ENCODE measurements around the gene TRMT61A. TPM values are rescaled to one million over a fixed set of nuclear protein-coding genes. Genes with fewer than 3 reads are reported as not detected.

The TRMT61A gene
- total RNA-seq, 1 experiment from 2014 or later = 15.5 TPM

DNA sequence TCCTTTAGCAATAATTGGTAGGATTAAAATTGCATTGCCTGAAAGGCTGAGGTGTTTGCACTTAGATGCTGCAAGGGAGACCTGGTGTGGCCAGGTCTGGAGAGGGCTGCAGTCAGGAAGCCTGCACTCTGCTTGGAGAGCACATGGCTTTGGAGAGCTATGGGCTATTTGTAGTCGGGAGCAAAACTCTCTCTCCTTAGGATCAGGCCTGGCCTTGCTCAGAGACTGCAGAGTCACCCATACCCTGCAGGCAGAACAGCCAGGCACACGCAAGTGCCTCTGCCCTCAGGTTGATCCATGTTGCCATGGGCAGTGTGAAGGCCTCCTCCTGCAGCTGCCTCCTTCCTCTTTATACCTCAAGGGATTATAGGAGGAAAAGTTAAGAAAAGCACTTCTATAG is 33.1 kb upstream of the TRMT61A start:
- ATAC-seq = no peak
- no peaks in the 10 kb centered on the region for H3K27me3 Mint-ChIP-seq (ENCODE audit: low read depth)

DNA sequence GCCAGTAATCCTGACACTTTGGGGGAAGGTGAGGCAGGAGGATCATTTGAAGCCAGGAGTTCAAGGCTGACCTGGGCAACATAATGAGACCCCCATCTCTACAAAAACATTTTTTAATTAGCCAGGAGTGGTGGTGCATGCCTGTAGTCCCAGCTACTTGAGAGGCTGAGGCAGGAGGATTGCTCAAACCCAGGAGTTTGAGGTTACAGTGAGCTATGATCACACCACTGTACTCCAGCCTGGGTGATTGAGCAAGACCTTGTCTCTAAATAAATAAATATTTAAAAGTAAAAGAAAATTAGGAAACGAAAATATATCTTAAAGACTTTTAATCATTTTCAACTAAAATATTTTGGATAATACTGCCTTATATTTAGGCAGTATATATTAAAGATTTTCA is 32.2 kb upstream of the TRMT61A start:
- no peak overlapping the region for H3K27ac Mint-ChIP-seq
- H3K36me3 Mint-ChIP-seq = peaks cover 22% of the 10 kb centered on the region
- no peaks in the 10 kb centered on the region for H3K9me3 Mint-ChIP-seq
- no peak for ATAC-seq
- no peak overlapping the region for H3K4me3 Mint-ChIP-seq
- ChIA-PET CTCF (no interaction called here), POLR2A (no interaction called here)
- H3K27me3 Mint-ChIP-seq (ENCODE audit: low read depth) = no peaks in the 10 kb centered on the region
- no peak for DNase-seq (ENCODE audit: low spot score)
- peaks cover 2% of the 10 kb centered on the region; the same call in 1 of the 2 replicates for H3K4me1 Mint-ChIP-seq
- TF ChIP-seq KAT7 (CRISPR knock-in tag; IDR thresholded peaks at IDR 0.05; ENCODE audit: borderline replicate concordance) = no peak
- TF ChIP-seq TCF7 (CRISPR knock-in tag; IDR thresholded peaks at IDR 0.05; ENCODE audit: low read depth) = no peak
- no peak for TF ChIP-seq TP53 (CRISPR knock-in tag; IDR thresholded peaks at IDR 0.05)
- TF ChIP-seq ZNF512 (CRISPR knock-in tag; IDR thresholded peaks at IDR 0.05; ENCODE audit: borderline replicate concordance) = no peak
- no peak for TF ChIP-seq CREM (CRISPR knock-in tag; IDR thresholded peaks at IDR 0.05)
- TF ChIP-seq ATF1 (CRISPR knock-in tag; IDR thresholded peaks at IDR 0.05) = no peak
- no peak for TF ChIP-seq JAZF1 (CRISPR knock-in tag; IDR thresholded peaks at IDR 0.05)
- no peak for TF ChIP-seq GRHL2 (CRISPR knock-in tag; IDR thresholded peaks at IDR 0.05; ENCODE audit: insufficient replicate concordance, severe bottlenecking)
- TF ChIP-seq ZNF263 (CRISPR knock-in tag; IDR thresholded peaks at IDR 0.05; ENCODE audit: low read depth) = no peak
- TF ChIP-seq IRF1 (CRISPR knock-in tag; IDR thresholded peaks at IDR 0.05) = no peak

More for the DNA sequence above, 33.1 kb upstream of the TRMT61A start:
- peaks cover 24% of the 10 kb centered on the region for H3K36me3 Mint-ChIP-seq
- no peak for DNase-seq (ENCODE audit: low spot score)
- TF ChIP-seq ZNF671 (CRISPR knock-in tag; IDR thresholded peaks at IDR 0.05) (no peak), TEAD1 (CRISPR knock-in tag; IDR thresholded peaks at IDR 0.05) (no peak), HMGA2 (CRISPR knock-in tag; IDR thresholded peaks at IDR 0.05) (no peak), CREM (CRISPR knock-in tag; IDR thresholded peaks at IDR 0.05) (no peak), CDX4 (CRISPR knock-in tag; IDR thresholded peaks at IDR 0.05; ENCODE audit: borderline replicate concordance) (no peak), IRF2 (CRISPR knock-in tag; IDR thresholded peaks at IDR 0.05; ENCODE audit: borderline replicate concordance, low read depth) (no peak), ZNF121 (CRISPR knock-in tag; IDR thresholded peaks at IDR 0.05) (no peak)
- TF ChIP-seq, protein P1, sequence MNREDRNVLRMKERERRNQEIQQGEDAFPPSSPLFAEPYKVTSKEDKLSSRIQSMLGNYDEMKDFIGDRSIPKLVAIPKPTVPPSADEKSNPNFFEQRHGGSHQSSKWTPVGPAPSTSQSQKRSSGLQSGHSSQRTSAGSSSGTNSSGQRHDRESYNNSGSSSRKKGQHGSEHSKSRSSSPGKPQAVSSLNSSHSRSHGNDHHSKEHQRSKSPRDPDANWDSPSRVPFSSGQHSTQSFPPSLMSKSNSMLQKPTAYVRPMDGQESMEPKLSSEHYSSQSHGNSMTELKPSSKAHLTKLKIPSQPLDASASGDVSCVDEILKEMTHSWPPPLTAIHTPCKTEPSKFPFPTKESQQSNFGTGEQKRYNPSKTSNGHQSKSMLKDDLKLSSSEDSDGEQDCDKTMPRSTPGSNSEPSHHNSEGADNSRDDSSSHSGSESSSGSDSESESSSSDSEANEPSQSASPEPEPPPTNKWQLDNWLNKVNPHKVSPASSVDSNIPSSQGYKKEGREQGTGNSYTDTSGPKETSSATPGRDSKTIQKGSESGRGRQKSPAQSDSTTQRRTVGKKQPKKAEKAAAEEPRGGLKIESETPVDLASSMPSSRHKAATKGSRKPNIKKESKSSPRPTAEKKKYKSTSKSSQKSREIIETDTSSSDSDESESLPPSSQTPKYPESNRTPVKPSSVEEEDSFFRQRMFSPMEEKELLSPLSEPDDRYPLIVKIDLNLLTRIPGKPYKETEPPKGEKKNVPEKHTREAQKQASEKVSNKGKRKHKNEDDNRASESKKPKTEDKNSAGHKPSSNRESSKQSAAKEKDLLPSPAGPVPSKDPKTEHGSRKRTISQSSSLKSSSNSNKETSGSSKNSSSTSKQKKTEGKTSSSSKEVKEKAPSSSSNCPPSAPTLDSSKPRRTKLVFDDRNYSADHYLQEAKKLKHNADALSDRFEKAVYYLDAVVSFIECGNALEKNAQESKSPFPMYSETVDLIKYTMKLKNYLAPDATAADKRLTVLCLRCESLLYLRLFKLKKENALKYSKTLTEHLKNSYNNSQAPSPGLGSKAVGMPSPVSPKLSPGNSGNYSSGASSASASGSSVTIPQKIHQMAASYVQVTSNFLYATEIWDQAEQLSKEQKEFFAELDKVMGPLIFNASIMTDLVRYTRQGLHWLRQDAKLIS (CRISPR knock-in tag; IDR thresholded peaks at IDR 0.05; ENCODE audit: borderline replicate concordance) = no peak
- H3K27ac Mint-ChIP-seq = no peak overlapping the region
- H3K4me3 Mint-ChIP-seq = no peak overlapping the region
- no peaks in the 10 kb centered on the region for H3K4me1 Mint-ChIP-seq
- CTCF ChIA-PET = interaction anchor here (0.6 kb wide), 1 partner anchor 64 kb away, joined by 4 read pairs; no protein-coding TSS in a partner anchor
- POLR2A ChIA-PET = no interaction called here
- H3K9me3 Mint-ChIP-seq = no peaks in the 10 kb centered on the region
